ENCODE results near the gene RUNDC3A. TPM values are rescaled to one million over a fixed set of nuclear protein-coding genes. Genes with fewer than 3 reads are reported as not detected.

RUNDC3A gene
- total and polyA plus RNA-seq, 2 of the 13 experiments (the other 11 are each of a cell fraction or from before 2014, with no cell fraction given), result 0.25 TPM; not detected in 1

GRCh38 chr17:44308320-44308818 is at the start of gene RUNDC3A (continued):
- TF ChIP-seq ZNF276 (CRISPR knock-in tag; IDR thresholded peaks at IDR 0.05; ENCODE audit: low read depth) (0 out of 2 replicates have a peak, but pooled peaks have one; percentile 37), KDM2A (CRISPR knock-in tag; IDR thresholded peaks at IDR 0.05; ENCODE audit: borderline replicate concordance, low read depth) (peak; percentile 77; the same call in 1 of the 2 replicates), ISX (CRISPR knock-in tag; conservative IDR thresholded peaks at IDR 0.05) (0 out of 2 replicates have a peak, but pooled peaks have one; percentile 76), RXRB (CRISPR knock-in tag; IDR thresholded peaks at IDR 0.05; ENCODE audit: borderline replicate concordance) (peak; percentile 60; the same call in 1 of the 2 replicates), ZNF607 (CRISPR knock-in tag; IDR thresholded peaks at IDR 0.05; ENCODE audit: borderline replicate concordance) (peak; percentile 88), ZNF619 (CRISPR knock-in tag; IDR thresholded peaks at IDR 0.05) (no peak), ZNF335 (CRISPR knock-in tag; IDR thresholded peaks at IDR 0.05) (peak; percentile 77; the same call in 1 of the 2 replicates), PAXIP1 (CRISPR knock-in tag; conservative IDR thresholded peaks at IDR 0.05) (peak; percentile 40; the same call in 1 of the 2 replicates), SRF (IDR thresholded peaks at IDR 0.05; ENCODE audit: low read depth, low read length) (no peak), ZBTB7A (CRISPR knock-in tag; IDR thresholded peaks at IDR 0.05) (no peak), ZNF775 (CRISPR knock-in tag; IDR thresholded peaks at IDR 0.05; ENCODE audit: borderline replicate concordance) (no peak), SMAD3 (CRISPR knock-in tag; IDR thresholded peaks at IDR 0.05) (peak; percentile 83; the same call in 1 of the 2 replicates), ZSCAN21 (CRISPR knock-in tag; IDR thresholded peaks at IDR 0.05; ENCODE audit: borderline replicate concordance) (peak; percentile 74; the same call in 1 of the 2 replicates), ZNF280D (CRISPR knock-in tag; IDR thresholded peaks at IDR 0.05) (no peak), THAP11 (CRISPR knock-in tag; IDR thresholded peaks at IDR 0.05) (peak; percentile 47), ZNF446 (CRISPR knock-in tag; IDR thresholded peaks at IDR 0.05) (no peak; the same call in 1 of the 2 replicates), CAMTA2 (CRISPR knock-in tag; IDR thresholded peaks at IDR 0.05; ENCODE audit: borderline replicate concordance) (peak; percentile 79; the same call in 1 of the 2 replicates), HDAC1 (CRISPR knock-in tag; IDR thresholded peaks at IDR 0.05) (peak; percentile 41; the same call in 1 of the 2 replicates), NFKB2 (CRISPR knock-in tag; IDR thresholded peaks at IDR 0.05; ENCODE audit: borderline replicate concordance) (peak; percentile 77; the same call in 1 of the 2 replicates), IKZF5 (CRISPR knock-in tag; IDR thresholded peaks at IDR 0.05) (peak; percentile 75)
